ENCODE data around the gene KLHL29. TPM values are rescaled to one million over a fixed set of nuclear protein-coding genes. Genes with fewer than 3 reads are reported as not detected.

KLHL29 gene
- total and polyA plus RNA-seq, 5 donors from 2014 or later, result 0.09 to 1.3 (median 0.24) TPM

DNA sequence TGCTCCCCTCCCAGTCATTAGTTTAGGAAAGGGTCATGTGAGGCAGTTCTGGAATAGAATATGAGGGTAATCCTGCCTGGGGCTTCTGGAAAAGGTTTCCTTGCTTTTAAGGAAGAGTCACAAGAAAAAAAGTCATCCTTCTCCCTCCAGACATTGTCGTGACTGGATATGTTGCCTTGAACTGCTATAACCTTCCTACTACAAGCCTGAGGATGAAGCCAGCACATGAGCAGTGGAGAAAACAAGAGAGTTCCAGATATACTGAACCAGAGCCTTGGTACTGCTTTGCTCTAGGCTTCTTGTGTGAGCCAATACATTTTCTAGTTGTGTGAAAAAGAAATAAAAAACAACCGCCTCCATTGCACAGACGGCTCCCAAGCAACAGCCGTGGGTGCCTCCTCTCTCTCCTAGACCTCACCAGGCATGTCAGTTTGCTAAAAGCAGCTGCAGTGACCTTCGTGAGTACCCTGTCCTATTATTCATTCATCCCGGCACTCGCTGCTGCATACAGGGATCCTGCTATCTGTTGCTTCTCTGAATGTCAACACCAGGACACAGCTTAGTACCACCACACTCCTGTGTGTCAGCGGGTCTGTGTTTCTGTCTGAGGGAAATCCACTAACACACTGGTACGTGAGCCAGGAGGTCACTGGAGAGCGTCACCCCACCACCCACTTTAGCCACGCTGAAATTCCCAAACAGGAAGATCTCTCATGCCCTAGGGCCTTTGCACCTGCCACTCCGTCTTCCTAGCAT lies 186.7 kb downstream of the KLHL29 start:
- peaks cover 0 to 5% (median 0%) of the 10 kb centered on the region in 4 donors for H3K4me1 Mint-ChIP-seq

GRCh38 chr2:23574919-23575654 lies 190.1 kb downstream of the KLHL29 start:
- Mint-ChIP-seq H3K9me3 (no peaks in the 10 kb centered on the region), H3K27me3 (peaks cover 4% of the 10 kb centered on the region), H3K4me1 (peaks cover 0 to 5% (median 0%) of the 10 kb centered on the region in 4 donors), H3K36me3 (no peaks in the 10 kb centered on the region), H3K4me3 (no peak overlapping the region), H3K27ac (no peak overlapping the region)
- ATAC-seq (ENCODE audit: low read depth in 2 of 2) (no peak), DNase-seq (no peak)
- no peak overlapping the region for H3K4me3 ChIP-seq (ENCODE audit: low read depth, low read length)
- H3K27ac ChIP-seq (ENCODE audit: insufficient read depth, low read length, poor library complexity, severe bottlenecking), result no peak overlapping the region
- no peaks in the 10 kb centered on the region for H3K27me3 ChIP-seq (ENCODE audit: control insufficient read depth, insufficient read depth, low read length)
- no peaks in the 10 kb centered on the region for H3K4me1 ChIP-seq (ENCODE audit: control insufficient read depth, insufficient read depth, low read length, poor library complexity, severe bottlenecking)
- no peaks in the 10 kb centered on the region for H3K9me3 ChIP-seq (ENCODE audit: control insufficient read depth in 2 of 2, low read length in 2 of 2)
- no peaks in the 10 kb centered on the region for H3K36me3 ChIP-seq (ENCODE audit: control insufficient read depth, insufficient read depth, low read length)

More for the DNA sequence above, 186.7 kb downstream of the KLHL29 start:
- no peaks in the 10 kb centered on the region for H3K4me1 ChIP-seq (ENCODE audit: control insufficient read depth, insufficient read depth, low read length, poor library complexity, severe bottlenecking)
- Mint-ChIP-seq H3K36me3 (no peaks in the 10 kb centered on the region), H3K27me3 (peaks cover 8% of the 10 kb centered on the region), H3K9me3 (no peaks in the 10 kb centered on the region), H3K4me3 (no peak overlapping the region), H3K27ac (no peak overlapping the region)
- H3K9me3 ChIP-seq (ENCODE audit: control insufficient read depth in 2 of 2, low read length in 2 of 2), result no peaks in the 10 kb centered on the region
- H3K27ac ChIP-seq (ENCODE audit: insufficient read depth, low read length, poor library complexity, severe bottlenecking), result no peak overlapping the region
- DNase-seq (no peak), ATAC-seq (ENCODE audit: low read depth in 2 of 2) (no peak)
- peaks cover 2% of the 10 kb centered on the region for H3K27me3 ChIP-seq (ENCODE audit: control insufficient read depth, insufficient read depth, low read length)
- H3K4me3 ChIP-seq (ENCODE audit: low read depth, low read length), result no peak overlapping the region
- no peaks in the 10 kb centered on the region for H3K36me3 ChIP-seq (ENCODE audit: control insufficient read depth, insufficient read depth, low read length)

DNA sequence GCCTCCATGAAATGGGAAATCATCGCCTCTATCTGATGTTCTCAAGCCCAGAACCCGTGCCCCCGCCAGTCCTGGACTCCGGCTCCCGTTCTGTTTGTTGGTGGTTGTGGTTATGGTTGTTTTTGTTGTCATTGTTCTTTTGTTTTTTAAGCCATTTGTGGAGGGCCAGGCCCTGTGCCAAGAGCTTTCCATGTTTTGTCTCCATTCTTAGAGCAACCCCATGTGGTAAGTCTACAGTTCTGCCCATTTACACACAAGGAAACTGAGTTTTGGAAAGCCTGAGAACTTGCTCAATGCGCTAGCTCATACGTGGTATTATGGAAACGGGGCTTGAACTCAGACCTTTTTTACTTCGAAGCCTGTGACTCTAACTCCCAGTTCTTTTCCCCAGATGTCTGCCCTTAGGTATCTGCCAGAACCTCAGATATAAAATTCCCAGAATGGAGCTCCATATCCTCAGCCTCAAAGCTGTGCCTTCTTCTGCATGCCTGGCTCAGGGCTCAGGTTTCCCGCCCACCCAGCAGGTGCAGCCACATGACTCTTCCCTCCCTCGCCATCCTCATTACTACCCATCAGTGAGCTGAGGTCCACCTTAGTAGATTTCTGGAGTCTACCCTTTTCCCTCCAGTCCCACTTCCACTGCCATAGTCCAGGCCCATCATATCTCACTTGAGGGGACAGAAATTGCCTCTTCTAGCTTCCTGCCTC lies 194.1 kb downstream of the KLHL29 start:
- Mint-ChIP-seq H3K27ac (no peak overlapping the region), H3K27me3 (peaks cover under 1% of the 10 kb centered on the region), H3K36me3 (no peaks in the 10 kb centered on the region), H3K4me3 (no peak overlapping the region), H3K4me1 (peaks cover 0 to 5% (median 0%) of the 10 kb centered on the region in 4 donors), H3K9me3 (no peaks in the 10 kb centered on the region)
- Histone ChIP-seq H3K9me3 (ENCODE audit: control insufficient read depth in 2 of 2, low read length in 2 of 2) (no peaks in the 10 kb centered on the region), H3K27me3 (ENCODE audit: control insufficient read depth, insufficient read depth, low read length) (no peaks in the 10 kb centered on the region), H3K36me3 (ENCODE audit: control insufficient read depth, insufficient read depth, low read length) (no peaks in the 10 kb centered on the region), H3K4me1 (ENCODE audit: control insufficient read depth, insufficient read depth, low read length, poor library complexity, severe bottlenecking) (no peaks in the 10 kb centered on the region), H3K27ac (ENCODE audit: insufficient read depth, low read length, poor library complexity, severe bottlenecking) (no peak overlapping the region), H3K4me3 (ENCODE audit: low read depth, low read length) (no peak overlapping the region)
- ATAC-seq (ENCODE audit: low read depth in 2 of 2) (no peak), DNase-seq (no peak)

- no peaks in the 10 kb centered on the region for H3K4me1 ChIP-seq (ENCODE audit: control insufficient read depth, insufficient read depth, low read length, poor library complexity, severe bottlenecking)
- H3K4me1 Mint-ChIP-seq, result no peaks in the 10 kb centered on the region
- no peak overlapping the region for H3K27ac ChIP-seq (ENCODE audit: insufficient read depth, low read length, poor library complexity, severe bottlenecking)
- H3K36me3 Mint-ChIP-seq, result no peaks in the 10 kb centered on the region
- no peak overlapping the region for H3K4me3 Mint-ChIP-seq
- no peak for ATAC-seq (ENCODE audit: low read depth in 2 of 2)
- H3K27me3 ChIP-seq (ENCODE audit: control insufficient read depth, insufficient read depth, low read length), result no peaks in the 10 kb centered on the region
- H3K4me3 ChIP-seq (ENCODE audit: low read depth, low read length), result no peak overlapping the region
- DNase-seq, result no peak
- no peaks in the 10 kb centered on the region for H3K9me3 Mint-ChIP-seq
- H3K27ac Mint-ChIP-seq, result no peak overlapping the region
- no peaks in the 10 kb centered on the region for H3K36me3 ChIP-seq (ENCODE audit: control insufficient read depth, insufficient read depth, low read length)
- H3K9me3 ChIP-seq (ENCODE audit: control insufficient read depth in 2 of 2, low read length in 2 of 2), result no peaks in the 10 kb centered on the region
- no peaks in the 10 kb centered on the region for H3K27me3 Mint-ChIP-seq
Observed at GRCh38 chr2:23579674-23580073, 194.7 kb downstream of the KLHL29 start.

DNA sequence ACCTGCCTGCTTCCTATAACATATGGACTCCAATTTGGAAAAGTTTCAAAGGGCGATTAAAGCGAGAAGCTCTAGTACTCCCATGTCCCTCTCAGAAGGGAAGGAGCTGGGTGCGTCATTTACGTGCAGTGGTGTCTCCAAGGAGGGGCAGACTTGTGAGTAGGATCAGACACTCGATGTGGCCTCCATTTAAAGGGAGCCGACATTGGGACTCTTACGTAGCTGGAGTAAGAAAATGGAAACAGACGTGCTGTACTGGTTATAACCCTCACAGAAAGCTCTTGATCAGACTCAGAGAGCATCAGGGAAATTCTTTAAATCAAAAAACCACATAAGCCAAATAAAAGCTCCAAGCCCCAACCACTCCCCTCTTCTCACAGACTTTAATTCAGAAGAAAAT lies 198.5 kb downstream of the KLHL29 start:
- no peak overlapping the region for H3K27ac ChIP-seq (ENCODE audit: insufficient read depth, low read length, poor library complexity, severe bottlenecking)
- H3K9me3 ChIP-seq (ENCODE audit: control insufficient read depth in 2 of 2, low read length in 2 of 2), result no peaks in the 10 kb centered on the region
- Mint-ChIP-seq H3K4me3 (no peak overlapping the region), H3K27me3 (no peaks in the 10 kb centered on the region), H3K9me3 (no peaks in the 10 kb centered on the region), H3K27ac (no peak overlapping the region), H3K4me1 (no peaks in the 10 kb centered on the region), H3K36me3 (no peaks in the 10 kb centered on the region)
- H3K27me3 ChIP-seq (ENCODE audit: control insufficient read depth, insufficient read depth, low read length), result no peaks in the 10 kb centered on the region
- ATAC-seq (ENCODE audit: low read depth in 2 of 2) (no peak), DNase-seq (no peak)
- no peaks in the 10 kb centered on the region for H3K4me1 ChIP-seq (ENCODE audit: control insufficient read depth, insufficient read depth, low read length, poor library complexity, severe bottlenecking)
- no peak overlapping the region for H3K4me3 ChIP-seq (ENCODE audit: low read depth, low read length)
- no peaks in the 10 kb centered on the region for H3K36me3 ChIP-seq (ENCODE audit: control insufficient read depth, insufficient read depth, low read length)

- H3K36me3 Mint-ChIP-seq, result no peaks in the 10 kb centered on the region
- no peak overlapping the region for H3K27ac ChIP-seq (ENCODE audit: insufficient read depth, low read length, poor library complexity, severe bottlenecking)
Observed at GRCh38 chr2:23584054-23584745, 199.2 kb downstream of the KLHL29 start.

DNA sequence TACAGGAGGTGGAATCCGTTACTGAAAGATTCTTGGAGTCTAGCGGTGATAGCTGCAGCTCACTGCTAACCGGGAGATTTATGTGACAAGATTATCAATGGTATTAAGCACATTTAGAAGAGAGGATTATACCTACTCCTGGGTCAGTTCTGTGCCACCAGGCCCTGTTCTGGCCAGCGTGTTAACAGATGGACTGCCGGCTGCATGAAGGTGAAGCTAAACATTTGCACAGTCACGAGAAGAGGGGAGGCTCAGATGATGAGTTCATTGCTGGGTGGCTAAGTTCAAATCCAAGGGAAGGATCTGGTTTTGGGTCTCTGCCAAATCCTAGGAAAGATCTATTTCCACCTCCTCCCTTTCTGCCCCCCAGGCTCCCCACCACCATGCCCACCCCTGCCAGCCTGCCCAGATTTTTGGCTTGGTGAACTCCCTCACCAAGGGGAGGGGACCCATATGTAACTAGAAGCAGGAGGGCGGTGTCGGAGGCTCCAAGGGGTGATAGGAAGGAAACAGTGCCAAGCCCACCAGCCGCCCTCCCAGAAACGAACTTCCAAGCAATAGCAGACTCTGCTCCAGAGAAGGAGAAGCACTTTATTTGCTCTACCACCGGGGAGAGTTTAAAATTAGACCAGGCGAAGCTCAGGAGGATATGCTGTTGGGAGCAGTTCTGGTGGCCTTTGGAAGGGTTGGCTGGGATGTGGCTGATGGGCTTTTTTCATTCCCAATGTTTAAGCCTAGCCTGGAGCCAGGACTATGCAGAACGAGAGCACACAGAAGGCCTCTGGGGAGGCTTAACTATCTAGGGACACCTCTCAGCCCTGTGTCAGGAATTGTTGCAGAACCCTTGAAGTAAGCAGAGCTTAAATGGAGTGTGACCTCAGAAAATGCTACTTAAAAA lies 200.5 kb downstream of the KLHL29 start:
- Mint-ChIP-seq H3K36me3 (no peaks in the 10 kb centered on the region), H3K27me3 (no peaks in the 10 kb centered on the region), H3K27ac (no peak overlapping the region), H3K9me3 (no peaks in the 10 kb centered on the region), H3K4me1 (no peaks in the 10 kb centered on the region), H3K4me3 (no peak overlapping the region)
- H3K27me3 ChIP-seq (ENCODE audit: control insufficient read depth, insufficient read depth, low read length), result no peaks in the 10 kb centered on the region
- no peak overlapping the region for H3K27ac ChIP-seq (ENCODE audit: insufficient read depth, low read length, poor library complexity, severe bottlenecking)
- H3K9me3 ChIP-seq (ENCODE audit: control insufficient read depth in 2 of 2, low read length in 2 of 2), result no peaks in the 10 kb centered on the region
- H3K36me3 ChIP-seq (ENCODE audit: control insufficient read depth, insufficient read depth, low read length), result no peaks in the 10 kb centered on the region
- ATAC-seq (ENCODE audit: low read depth in 2 of 2) (no peak), DNase-seq (no peak)
- H3K4me1 ChIP-seq (ENCODE audit: control insufficient read depth, insufficient read depth, low read length, poor library complexity, severe bottlenecking), result no peaks in the 10 kb centered on the region
- no peak overlapping the region for H3K4me3 ChIP-seq (ENCODE audit: low read depth, low read length)

More at GRCh38 chr2:23584054-23584745, 199.2 kb downstream of the KLHL29 start:
- no peak for DNase-seq
- H3K27me3 ChIP-seq (ENCODE audit: control insufficient read depth, insufficient read depth, low read length), result no peaks in the 10 kb centered on the region
- no peak for ATAC-seq (ENCODE audit: low read depth in 2 of 2)
- Mint-ChIP-seq H3K27me3 (no peaks in the 10 kb centered on the region), H3K4me1 (no peaks in the 10 kb centered on the region), H3K27ac (no peak overlapping the region), H3K4me3 (no peak overlapping the region), H3K9me3 (no peaks in the 10 kb centered on the region)
- no peaks in the 10 kb centered on the region for H3K9me3 ChIP-seq (ENCODE audit: control insufficient read depth in 2 of 2, low read length in 2 of 2)
- H3K4me3 ChIP-seq (ENCODE audit: low read depth, low read length), result no peak overlapping the region
- H3K36me3 ChIP-seq (ENCODE audit: control insufficient read depth, insufficient read depth, low read length), result no peaks in the 10 kb centered on the region
- H3K4me1 ChIP-seq (ENCODE audit: control insufficient read depth, insufficient read depth, low read length, poor library complexity, severe bottlenecking), result no peaks in the 10 kb centered on the region
